ENCODE results near the gene FOXP3. TPM values are rescaled to one million over a fixed set of nuclear protein-coding genes. Genes with fewer than 3 reads are reported as not detected.

FOXP3 gene
- polyA plus RNA-seq, 1 experiment: 0.09 TPM

GRCh38 chrX:49237060-49237459 lies 27.4 kb downstream of the FOXP3 start:
- H3K4me3 ChIP-seq (ENCODE audit: low read depth, low read length): no peak overlapping the region
- DNase-seq (ENCODE audit: low read depth, low spot score): no peak
- ChIA-PET CTCF (no interaction called here), POLR2A (no interaction called here)
- H3K9me3 ChIP-seq (ENCODE audit: control insufficient read depth, insufficient read depth, low read length): no peaks in the 10 kb centered on the region
- TF ChIP-seq CTCF (IDR thresholded peaks at IDR 0.05; ENCODE audit: low read depth, low read length): no peak
- H3K27ac ChIP-seq (ENCODE audit: low read depth, low read length): no peak overlapping the region
- H3K27me3 ChIP-seq (ENCODE audit: control insufficient read depth, insufficient read depth, low read length): no peaks in the 10 kb centered on the region

- no peak overlapping the region for H3K4me3 ChIP-seq (ENCODE audit: low read depth, low read length)
- no peak overlapping the region for H3K27ac ChIP-seq (ENCODE audit: low read depth, low read length)
- no peaks in the 10 kb centered on the region for H3K27me3 ChIP-seq (ENCODE audit: control insufficient read depth, insufficient read depth, low read length)
- no peak for DNase-seq (ENCODE audit: low read depth, low spot score)
- no peak for TF ChIP-seq CTCF (IDR thresholded peaks at IDR 0.05; ENCODE audit: low read depth, low read length)
- H3K9me3 ChIP-seq (ENCODE audit: control insufficient read depth, insufficient read depth, low read length): no peaks in the 10 kb centered on the region
- POLR2A ChIA-PET: no interaction called here
- CTCF ChIA-PET: interaction anchor here (0.7 kb wide), 1 partner anchor 80 kb away, joined by 3 read pairs; no protein-coding TSS in a partner anchor
Observed at GRCh38 chrX:49233887-49234555, 30.5 kb downstream of the FOXP3 start.

- TF ChIP-seq CTCF (IDR thresholded peaks at IDR 0.05; ENCODE audit: low read depth, low read length): no peak
- DNase-seq (ENCODE audit: low read depth, low spot score): no peak
- no peak within 1 kb of the TSS for H3K27ac ChIP-seq (ENCODE audit: low read depth, low read length)
- H3K27me3 ChIP-seq (ENCODE audit: control insufficient read depth, insufficient read depth, low read length): no peaks in the 10 kb centered on the region
- ChIA-PET CTCF (no interaction called here), POLR2A (no interaction called here)
- H3K4me3 ChIP-seq (ENCODE audit: low read depth, low read length): no peak within 1 kb of the TSS
- no peaks in the 10 kb centered on the region for H3K9me3 ChIP-seq (ENCODE audit: control insufficient read depth, insufficient read depth, low read length)
Observed at GRCh38 chrX:49233176-49233575, 31.3 kb downstream of the FOXP3 start, which contains the start of gene CACNA1F. Gene CACNA1F, minus strand, starts transcription at chrX:49233340. Its CDS starts 31 bp downstream, at chrX:49233309.

- H3K9me3 ChIP-seq (ENCODE audit: control insufficient read depth, insufficient read depth, low read length): no peaks in the 10 kb centered on the region
- POLR2A ChIA-PET: no interaction called here
- no peak overlapping the region for H3K27ac ChIP-seq (ENCODE audit: low read depth, low read length)
- no peaks in the 10 kb centered on the region for H3K27me3 ChIP-seq (ENCODE audit: control insufficient read depth, insufficient read depth, low read length)
- no peak for DNase-seq (ENCODE audit: low read depth, low spot score)
- CTCF ChIA-PET: no interaction called here
- no peak overlapping the region for H3K4me3 ChIP-seq (ENCODE audit: low read depth, low read length)
- TF ChIP-seq CTCF (IDR thresholded peaks at IDR 0.05; ENCODE audit: low read depth, low read length): no peak
Observed at GRCh38 chrX:49232525-49232924, 32.0 kb downstream of the FOXP3 start.

- H3K9me3 ChIP-seq (ENCODE audit: control insufficient read depth, insufficient read depth, low read length): no peaks in the 10 kb centered on the region
- H3K27ac ChIP-seq (ENCODE audit: low read depth, low read length): no peak overlapping the region
- no peak overlapping the region for H3K4me3 ChIP-seq (ENCODE audit: low read depth, low read length)
- ChIA-PET POLR2A (no interaction called here), CTCF (no interaction called here)
- no peak for DNase-seq (ENCODE audit: low read depth, low spot score)
- H3K27me3 ChIP-seq (ENCODE audit: control insufficient read depth, insufficient read depth, low read length): no peaks in the 10 kb centered on the region
- TF ChIP-seq CTCF (IDR thresholded peaks at IDR 0.05; ENCODE audit: low read depth, low read length): no peak
Observed at GRCh38 chrX:49231333-49232000, 33.0 kb downstream of the FOXP3 start.
